Inferior parietal cortex (tissue), 1 donor: ENCODE measurements around the gene FARP2.

Source experiments
- DNase-seq: peaks from one replicate; pipeline ENCODE4 v3.0.0-alpha.2; 2016; ENCODE audit errors: extremely low spot score

Gene FARP2

DNA sequence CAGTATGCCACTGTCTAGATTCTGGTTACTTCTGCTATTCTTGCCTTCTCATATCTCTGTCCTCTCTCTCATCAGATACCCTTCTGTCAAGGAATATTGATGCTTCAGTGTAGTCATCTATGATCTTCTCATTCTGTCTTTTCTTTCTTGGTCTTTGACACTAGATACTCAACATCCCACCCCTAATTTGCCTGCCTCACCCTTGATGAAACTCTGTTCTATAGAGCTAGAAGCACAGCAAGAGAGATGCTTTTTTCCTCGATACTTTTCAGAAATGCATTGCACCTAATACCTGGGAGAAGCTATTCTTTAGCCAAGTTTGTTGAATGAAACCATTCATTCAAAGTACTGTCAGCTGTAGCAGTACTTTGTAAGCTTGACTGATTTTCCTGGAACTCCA lies 30.8 kb upstream of the FARP2 start:
- DNase-seq, result no peak

GRCh38 chr2:241329669-241330615 lies 26.1 kb upstream of the FARP2 start:
- DNase-seq, result no peak

DNA sequence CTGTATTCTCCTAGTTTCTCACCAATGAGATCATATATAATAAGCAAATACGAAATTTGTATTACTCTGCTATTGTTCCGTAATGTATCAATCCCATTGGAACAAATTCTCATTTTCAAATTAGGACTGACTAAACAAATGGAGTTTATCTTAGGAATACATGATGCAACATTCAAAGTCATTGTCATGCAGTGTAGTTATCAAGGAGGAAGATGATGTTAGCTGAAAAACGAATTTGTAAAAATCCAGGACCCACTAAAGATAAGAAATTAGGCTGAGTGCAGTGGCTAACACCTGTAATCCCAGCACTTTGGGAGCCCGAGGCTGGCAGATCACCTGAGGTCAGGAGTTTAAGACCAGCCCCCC lies 25.5 kb upstream of the FARP2 start:
- DNase-seq, result no peak

DNA sequence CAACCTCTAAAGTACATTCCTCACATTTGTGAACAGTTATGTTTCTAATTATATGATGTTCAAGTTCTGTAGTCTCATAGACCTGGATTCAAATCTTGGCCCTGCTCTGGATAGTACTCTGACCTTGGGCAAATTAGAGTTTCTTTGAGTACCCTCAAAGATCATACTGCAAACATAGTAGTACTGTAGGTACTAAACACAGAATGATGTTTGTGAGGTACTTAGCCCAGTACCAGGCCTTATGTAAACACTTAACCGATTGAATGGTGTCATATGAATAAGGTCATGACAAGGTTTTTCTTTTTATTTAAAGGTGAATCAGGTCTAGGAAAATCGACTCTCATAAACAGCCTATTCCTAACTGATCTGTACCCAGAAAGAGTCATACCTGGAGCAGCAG lies 21.3 kb upstream of the FARP2 start:
- no peak for DNase-seq

DNA sequence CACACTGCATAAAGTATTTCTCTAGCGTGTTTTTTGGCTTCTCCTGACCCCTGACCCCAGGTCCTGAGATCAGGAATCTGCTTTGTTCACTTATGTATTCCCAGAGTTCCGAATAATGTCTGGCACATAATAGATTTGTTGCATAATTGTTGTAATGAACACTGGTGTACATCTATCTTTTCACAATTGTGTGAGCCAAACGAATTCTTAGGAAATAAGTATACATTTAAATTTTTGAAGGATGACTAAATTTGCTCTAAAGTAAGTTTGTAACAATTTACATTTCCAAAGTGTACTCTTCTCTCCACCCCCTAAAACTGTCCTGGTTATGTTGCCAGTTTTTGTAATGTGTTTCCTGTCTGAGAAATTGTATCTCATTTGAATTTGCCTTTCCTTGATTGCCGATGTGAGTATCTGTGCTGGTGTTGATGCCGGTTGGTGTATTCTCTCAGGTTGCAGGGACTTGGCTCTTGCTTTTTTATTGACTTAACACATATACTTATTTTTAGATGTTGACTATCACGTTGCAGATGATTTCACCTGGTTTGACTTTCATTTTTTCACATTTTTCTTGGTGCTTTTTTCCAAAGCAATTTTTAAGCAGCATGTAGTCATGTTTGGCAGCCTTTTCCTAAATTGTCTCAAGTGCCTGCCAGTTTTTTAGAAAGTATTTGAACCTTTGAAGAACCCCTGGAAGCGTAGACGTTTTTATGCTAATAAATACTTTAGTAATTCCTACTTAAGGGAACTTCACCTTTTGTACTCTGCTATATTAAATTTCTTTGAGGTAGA lies 16.1 kb upstream of the FARP2 start:
- no peak for DNase-seq

DNA sequence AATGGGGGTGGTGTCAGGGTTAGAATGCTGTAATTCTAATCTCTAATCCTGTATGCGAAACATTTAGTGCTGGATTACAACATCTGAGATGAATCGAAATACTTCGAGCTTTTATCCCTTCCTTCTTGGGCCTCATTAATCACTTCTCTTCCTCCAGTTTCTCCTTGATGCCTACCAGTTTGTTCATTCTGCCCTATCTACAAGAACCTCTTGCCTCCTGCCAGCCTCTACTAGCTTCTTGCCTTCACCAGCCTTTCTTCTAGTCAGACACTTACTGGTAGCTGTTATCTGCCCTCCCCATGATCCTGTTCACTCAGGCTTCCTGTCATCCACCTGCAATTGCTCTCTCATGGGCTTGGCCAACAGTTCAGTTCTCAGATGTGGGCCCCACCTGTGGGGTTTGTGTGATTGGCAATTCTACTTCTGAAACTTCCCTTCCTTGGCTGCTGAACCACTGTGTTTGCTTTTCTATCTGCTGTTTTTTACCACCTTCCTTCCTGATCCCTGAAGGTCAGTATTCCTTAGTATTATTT lies 15.4 kb upstream of the FARP2 start:
- DNase-seq, result no peak

DNA sequence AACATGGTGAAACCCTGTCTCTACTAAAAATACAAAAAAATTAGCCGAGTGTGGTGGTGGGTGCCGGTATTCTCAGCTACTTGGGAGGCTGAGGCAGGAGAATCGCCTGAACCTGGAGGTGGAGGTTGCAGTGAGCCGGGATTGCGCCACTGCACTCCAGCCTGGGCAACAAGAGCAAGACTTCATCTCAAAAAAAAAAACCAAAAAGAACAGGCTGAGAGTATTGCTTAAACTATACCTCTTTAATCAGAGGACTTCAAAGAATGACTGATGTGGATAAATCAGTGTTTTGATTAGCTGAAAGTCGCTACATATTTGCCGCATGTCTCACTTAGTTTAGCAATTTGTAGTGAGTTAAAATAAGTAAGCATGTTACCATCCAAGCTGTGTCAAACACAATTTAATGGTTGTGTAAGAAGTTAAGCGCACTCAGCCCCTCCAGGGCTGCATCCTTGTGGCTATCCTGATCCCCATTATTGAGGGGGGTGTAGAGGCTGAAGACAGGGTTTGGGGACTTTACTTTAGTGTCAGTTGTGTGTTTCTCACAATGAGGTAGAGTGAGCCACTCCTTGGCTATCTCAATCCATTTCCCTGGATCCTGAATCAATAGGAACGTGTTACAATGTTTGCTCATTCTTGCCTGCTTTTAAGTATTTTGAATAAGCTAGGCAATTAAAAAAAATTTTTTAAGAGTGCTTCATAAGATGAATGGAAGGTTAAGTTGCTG lies 11.0 kb upstream of the FARP2 start:
- DNase-seq, result no peak

- DNase-seq, result no peak
These were observed 6.1 kb upstream of the FARP2 start for GRCh38 chr2:241349941-241350340.

- DNase-seq, result no peak
These were observed 5.6 kb upstream of the FARP2 start for GRCh38 chr2:241350530-241350877.

- DNase-seq, result no peak
These were observed 5.0 kb upstream of the FARP2 start for GRCh38 chr2:241350878-241351639.

DNA sequence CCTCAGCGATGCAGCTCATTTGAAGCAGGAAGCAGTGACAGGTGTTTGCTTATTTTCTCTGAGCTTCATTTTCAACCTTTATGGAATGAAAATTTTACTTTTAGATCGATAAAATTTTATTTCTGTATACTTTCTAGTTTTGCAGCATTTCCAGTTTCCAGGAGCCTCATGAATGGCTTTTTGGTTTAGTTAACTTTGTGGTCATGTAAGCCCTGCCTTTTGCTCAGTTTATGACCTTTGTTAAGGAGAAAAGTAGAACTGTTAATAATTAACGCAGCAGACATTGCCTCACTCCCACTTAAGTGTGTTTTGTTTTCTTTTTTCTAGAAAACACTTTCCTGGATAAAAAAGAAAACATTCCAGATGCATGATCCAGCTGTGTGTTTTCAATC lies 4.4 kb upstream of the FARP2 start:
- DNase-seq, result no peak

GRCh38 chr2:241352227-241352626 lies 3.9 kb upstream of the FARP2 start:
- DNase-seq, result no peak

DNA sequence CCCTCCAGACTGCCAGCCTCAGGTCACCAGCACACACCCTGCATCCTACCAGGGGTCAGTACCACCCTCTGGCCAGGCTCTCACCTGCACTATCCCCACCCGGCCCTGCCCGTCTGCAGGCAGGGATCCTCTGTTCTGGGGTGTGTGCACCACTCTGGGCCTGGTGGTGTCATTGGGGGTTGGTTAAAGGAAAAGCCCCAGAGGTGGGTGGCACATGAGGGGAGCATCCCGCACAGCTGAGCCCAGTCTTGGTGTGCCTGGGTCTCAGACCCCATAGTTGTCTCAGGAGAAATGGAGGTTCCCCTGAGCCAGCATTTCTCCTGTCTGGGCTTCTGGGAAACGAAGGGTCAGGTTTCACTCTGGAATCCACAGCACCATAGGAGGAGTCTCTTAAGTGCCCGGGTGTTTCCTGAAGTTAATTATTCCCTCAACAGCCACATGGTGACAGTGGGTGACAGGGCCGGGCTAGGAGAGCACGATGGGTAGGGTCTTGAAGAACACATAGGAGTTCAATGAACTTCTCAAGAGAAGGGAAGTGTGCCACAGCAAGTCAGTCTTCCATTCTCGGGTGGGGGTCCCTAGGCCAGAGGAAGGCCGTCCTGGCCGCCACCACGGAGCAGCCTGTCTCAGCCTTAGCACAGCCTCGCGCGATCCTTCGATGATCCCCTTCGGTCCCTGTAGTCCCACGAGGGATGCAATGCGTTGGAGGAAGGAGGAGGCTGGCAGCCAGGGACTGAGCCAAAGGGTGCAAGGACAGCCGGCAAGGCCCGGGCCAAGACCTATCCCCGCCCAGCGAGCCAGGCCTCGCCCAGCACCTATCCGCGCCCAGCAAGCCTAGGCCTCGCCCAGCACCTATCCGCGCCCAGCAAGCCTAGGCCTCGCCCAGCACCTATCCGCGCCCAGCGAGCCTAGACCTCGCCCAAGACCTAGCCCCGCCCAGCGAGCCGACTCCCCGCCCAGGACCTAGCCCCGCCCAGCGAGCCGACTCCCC lies 1.1 kb upstream of the FARP2 start:
- no peak for DNase-seq

DNA sequence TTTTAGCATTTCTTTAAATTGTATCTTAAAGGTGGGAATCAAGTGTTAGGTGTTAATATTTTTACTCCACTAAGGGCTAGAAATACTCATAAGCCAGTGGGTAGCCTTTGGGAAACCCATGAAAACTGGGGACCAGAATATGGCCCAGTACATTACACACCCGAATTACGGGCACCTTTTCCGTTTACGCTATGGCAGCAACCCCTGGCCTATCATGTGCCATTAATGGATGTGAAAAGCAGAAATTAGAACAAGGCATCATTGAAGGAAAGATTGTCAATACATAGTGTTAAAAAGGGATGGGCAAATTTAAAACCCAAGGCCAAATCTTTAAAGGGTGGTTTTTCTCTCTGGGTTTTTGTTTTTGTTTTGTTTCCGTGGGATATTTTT lies 781 bp downstream of the FARP2 start:
- DNase-seq, result no peak

- DNase-seq, result no peak
These were observed 1.4 kb downstream of the FARP2 start for GRCh38 chr2:241357531-241357930.

DNA sequence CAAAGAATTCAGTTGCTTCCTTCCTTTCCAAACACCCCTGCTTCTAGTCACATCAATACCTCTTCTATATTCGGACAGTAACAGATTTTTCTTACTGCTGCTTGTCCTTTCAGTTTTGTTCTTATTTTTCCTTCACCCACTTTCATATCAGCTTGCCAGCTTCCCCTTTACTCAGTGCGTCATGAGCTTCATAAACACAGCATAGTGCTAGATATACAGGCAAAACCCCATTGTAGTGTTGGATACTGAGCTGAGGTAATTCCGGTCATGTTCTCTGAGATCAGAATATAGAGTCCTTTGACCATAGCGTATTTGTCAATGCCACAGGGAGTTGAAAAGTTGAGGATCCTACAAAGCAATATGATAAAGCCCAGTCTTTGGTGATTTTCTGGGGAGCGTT lies 2.4 kb downstream of the FARP2 start:
- DNase-seq, result no peak

- DNase-seq, result no peak
These were observed 3.5 kb downstream of the FARP2 start for GRCh38 chr2:241359481-241360045.

GRCh38 chr2:241363426-241363825 lies 7.3 kb downstream of the FARP2 start:
- no peak for DNase-seq

DNA sequence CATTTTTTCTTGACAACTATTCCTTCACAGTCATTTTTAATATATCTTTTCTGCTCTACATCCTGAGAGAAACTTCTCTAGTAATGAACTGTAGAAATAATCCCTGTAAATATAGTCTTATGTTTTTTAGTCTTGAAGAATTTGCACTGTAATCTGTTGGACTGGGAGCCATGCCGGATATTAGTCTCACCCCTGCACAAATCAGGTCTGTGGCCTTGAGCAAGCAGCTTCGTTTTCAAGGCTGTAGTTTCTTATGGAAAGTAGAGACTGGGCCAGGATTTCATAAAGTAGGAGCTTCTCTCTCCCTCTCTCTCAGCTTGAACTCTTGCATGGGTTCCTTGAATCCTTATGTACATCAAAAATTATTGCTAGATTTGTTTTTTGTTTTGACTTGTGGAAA lies 8.7 kb downstream of the FARP2 start:
- no peak for DNase-seq

DNA sequence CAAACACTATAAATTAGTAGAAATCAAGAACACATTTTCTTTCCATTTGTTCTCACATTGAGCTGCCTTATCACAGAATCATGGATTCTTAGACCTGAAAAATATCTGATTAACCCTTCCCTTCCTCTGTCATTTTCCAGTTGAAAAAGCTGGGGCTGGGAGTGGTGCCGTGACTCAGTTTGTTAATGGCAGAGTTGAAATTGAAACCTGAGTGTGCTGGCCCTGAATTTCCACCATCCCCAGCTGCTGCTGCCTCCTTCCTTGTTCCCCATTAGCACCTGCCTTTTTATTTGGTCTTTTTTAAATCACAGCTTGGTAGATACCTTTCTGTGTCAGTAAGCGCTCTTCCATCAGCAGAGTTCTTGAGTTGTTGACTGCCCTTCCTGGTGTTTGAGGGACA lies 10.6 kb downstream of the FARP2 start:
- no peak for DNase-seq
